HepG2 (cell line): Measurements from ENCODE around the gene TAF6. TPM values are rescaled to one million over a fixed set of nuclear protein-coding genes. Genes with fewer than 3 reads are reported as not detected.
A peak's percentile ranks its signal among the peaks of the same experiment; 100 is the strongest.

Experiments used
- ATAC-seq: fragments of 200-7000 bp; cut with Tn5 transposase; 3 replicates; pipeline ENCODE4 v1.9.1; 2020; ENCODE audit warnings: mild to moderate bottlenecking, moderate library complexity
- BruUV-seq: library from RNA; stranded (reverse); fragments of 400-500 nt; replicated peaks from 2 replicates; lab custom pipeline; 2021; lab: Mats Ljungman, UMichigan
- CTCF ChIA-PET: fragments of 300-600 bp; formaldehyde crosslinking; extraction: SDS; loops from one replicate; lab custom pipeline; 2021; ENCODE audit warnings: low total read pairs, inconsistent platforms, low intra/inter-chr PET ratio; lab: Yijun Ruan, JAX
- POLR2A ChIA-PET: fragments of 350-600 bp; sonication (Branson Sonifier 250); formaldehyde crosslinking; loops from one replicate; lab custom pipeline; 2020; ENCODE audit warnings: antibody characterized with exemption, inconsistent platforms; lab: Yijun Ruan, JAX
- DNase-seq: peaks from one replicate; pipeline ENCODE4 v3.0.0-alpha.2; 2015; ENCODE audit warnings: low spot score
- FAIRE-seq: peaks from 3 replicates; lab custom pipeline; 2011; peaks lifted over from hg19 to GRCh38; lab: Jason Lieb, UNC
- H2AFZ ChIP-seq: one replicate; pipeline ENCODE4 v1.6.1; 2011; ENCODE audit warnings: low read length, inconsistent platforms
- H3K27ac ChIP-seq: fragments of 300-600 bp; 3 replicates; pipeline ENCODE4 v1.8.0; 2011; ENCODE audit warnings: mixed run types, mild to moderate bottlenecking, mixed read lengths, low read length, inconsistent platforms; ENCODE audit not compliant: insufficient read depth; ENCODE audit errors: extremely low read length
- H3K27me3 ChIP-seq, 2 experiments: fragments of 200-600 bp in 1 of 2; 2 replicates in 1 of 2; 3 replicates in 1 of 2; pipeline versions ENCODE4 v1.6.0 to v1.8.0; 2011; ENCODE audit warnings: low read length in 2 of 2, mild to moderate bottlenecking in 2 of 2, moderate library complexity in 2 of 2, inconsistent platforms in 1 of 2; ENCODE audit not compliant: insufficient read depth in 2 of 2, control insufficient read depth in 1 of 2
- H3K36me3 ChIP-seq, 2 experiments: fragments of 200-600 bp in 1 of 2; replicated peaks in 1 of 2; 2 replicates in 1 of 2; 3 replicates in 1 of 2; pipeline versions ENCODE4 v1.5.1 to v1.8.0; 2011; ENCODE audit warnings: low read length in 2 of 2, inconsistent platforms in 1 of 2; ENCODE audit not compliant: insufficient read depth in 2 of 2, control insufficient read depth in 1 of 2
- H3K4me1 ChIP-seq: 2 replicates; pipeline ENCODE4 v1.5.1; 2012; ENCODE audit warnings: low read length, inconsistent platforms; ENCODE audit not compliant: insufficient read depth
- H3K4me2 ChIP-seq: 2 replicates; pipeline ENCODE4 v1.6.0; 2011; ENCODE audit warnings: low read depth, low read length, inconsistent platforms
- H3K4me3 ChIP-seq, 3 experiments: fragments of 200-600 bp in 1 of 3; sonication (generic), shearing (Covaris generic) in 1 of 3; replicated peaks in 1 of 3; 2 replicates each; pipeline ENCODE4 v1.5.1; 2011 to 2016; ENCODE audit warnings: low read length in 3 of 3, inconsistent platforms in 2 of 3, low read depth in 2 of 3, mild to moderate bottlenecking in 2 of 3, control low read depth in 1 of 3, mixed read lengths in 1 of 3; ENCODE audit not compliant: insufficient read depth in 1 of 3
- H3K79me2 ChIP-seq: one replicate; pipeline ENCODE4 v1.6.1; 2011; ENCODE audit warnings: low read length, inconsistent platforms; ENCODE audit not compliant: insufficient read depth
- H3K9ac ChIP-seq: 2 replicates; pipeline ENCODE4 v1.6.0; 2011; ENCODE audit warnings: mild to moderate bottlenecking, low read depth, low read length, inconsistent platforms; ENCODE audit not compliant: insufficient read depth
- H3K9me3 ChIP-seq: 2 replicates; pipeline ENCODE4 v1.5.1; 2012; ENCODE audit warnings: mild to moderate bottlenecking, low read length
- H4K20me1 ChIP-seq: 2 replicates; pipeline ENCODE4 v1.6.0; 2011; ENCODE audit warnings: inconsistent platforms, mild to moderate bottlenecking, low read length, moderate library complexity; ENCODE audit not compliant: insufficient read depth
- ARID4A ChIP-seq: sonication (generic); formaldehyde crosslinking; IDR thresholded peaks from 2 replicates; pipeline ENCODE4 v1.5.0; 2020; ENCODE audit warnings: mild to moderate bottlenecking, missing genetic modification reagents, borderline replicate concordance
- ATM ChIP-seq: fragments of 450-650 bp; IDR thresholded peaks from 2 replicates; pipeline ENCODE4 v1.7.1; 2017; ENCODE audit warnings: mild to moderate bottlenecking, borderline replicate concordance
- ISX ChIP-seq: sonication (generic); formaldehyde crosslinking; conservative IDR thresholded peaks from 2 replicates; pipeline ENCODE4 v1.5.0; 2020; ENCODE audit warnings: missing genetic modification reagents
- RBFOX2 ChIP-seq: fragments of 200-400 bp; formaldehyde crosslinking; IDR thresholded peaks from 2 replicates; pipeline ENCODE4 v1.6.1; 2017; ENCODE audit warnings: low read depth, mild to moderate bottlenecking, low read length
- ZBTB26 ChIP-seq: IDR thresholded peaks from 2 replicates; pipeline ENCODE4 v1.6.1; 2016; ENCODE audit warnings: missing compliant biosample characterization, missing genetic modification reagents, borderline replicate concordance
- ZMAT3 ChIP-seq: sonication (generic); formaldehyde crosslinking; conservative IDR thresholded peaks from 2 replicates; pipeline ENCODE4 v1.7.0; 2021; ENCODE audit warnings: missing genetic modification reagents
- WGBS: methylation state at CpG from one replicate; pipeline ENCODE4 v1.1.6; 2017; ENCODE audit warnings: low lambda C conversion rate; 5-methylcytosine and 5-hydroxymethylcytosine counted together
- in situ Hi-C: cut with HindIII; loops from 2 replicates; pipeline ENCODE4 v1.10.0; 2017; ENCODE audit warnings: low pct_unique_long_range_greater_than_20kb; ENCODE audit not compliant: extremely low pct_ligation_motif_present
- intact Hi-C: fragments of 100-400 bp; cut with micrococcal nuclease; formaldehyde crosslinking; loops from one replicate; pipeline ENCODE4 v1.10.0; 2022; ENCODE audit not compliant: unreplicated experiment
- polyA plus RNA-seq, 8 experiments: library from polyadenylated mRNA; depleted of rRNA in 3 of 8; stranded (reverse) in 7 of 8; unstranded in 1 of 8; fragments of >200 nt; fragmentation: Illumina TruSeq in 4 of 8; extraction: Trizol in 4 of 8; gene quantifications; 2 replicates each; pipeline versions ENCODE4 v1.2.1 to v1.2.3, GENCODE V29; 2011 to 2016; ENCODE audit warnings: low read depth in 4 of 8, missing spikeins in 1 of 8, mixed read lengths in 1 of 8; ENCODE audit not compliant: insufficient read depth in 1 of 8
- total RNA-seq, 5 experiments: library from RNA; depleted of rRNA; stranded (reverse); fragments of >200 nt; fragmentation: Illumina TruSeq; extraction: Trizol; gene quantifications; 2 replicates each; pipeline ENCODE4 v1.2.3, GENCODE V29; 2016; ENCODE audit warnings: low read depth in 1 of 5

TAF6 gene
- total and polyA plus RNA-seq, 2 of the 13 experiments (the other 11 are each of a cell fraction or from before 2014, with no cell fraction given) = 12.9 to 18.8 TPM

GRCh38 chr7:100093498-100093897 is 25.7 kb downstream of the TAF6 start:
- in situ Hi-C loops = no loop called here
- Histone ChIP-seq H3K27me3 (no peaks in the 10 kb centered on the region; a peak in 1 of 5 replicates), H3K9me3 (no peaks in the 10 kb centered on the region), H3K4me3 (no peak overlapping the region), H3K36me3 (peaks cover 51 to 80% of the 10 kb centered on the region in 2 experiments), H2AFZ (no peak overlapping the region), H3K27ac (peak overlapping the region; percentile 26), H3K79me2 (peaks cover 12% of the 10 kb centered on the region), H4K20me1 (no peaks in the 10 kb centered on the region), H3K4me1 (peaks cover 31% of the 10 kb centered on the region), H3K4me2 (no peak overlapping the region), H3K9ac (no peak overlapping the region)
- ATAC-seq (no peak), FAIRE-seq (no peak), DNase-seq (no peak)
- POLR2A ChIA-PET = interaction anchor here (4.3 kb wide), 1 partner anchor 8 kb away, joined by 33 read pairs; the partner anchor contains the start of genes AP4M1 and MCM7
- BruUV-seq = no TSS peak
- 96% methylated on average over 9 of the region's 13 CpGs for WGBS
- intact Hi-C loops = no loop called here
- TF ChIP-seq ARID4A (peak; percentile 27; the same call in 1 of the 2 replicates), ISX (no peak), ZMAT3 (CRISPR knock-in tag) (no peak), ATM (no peak), RBFOX2 (peak; percentile 16; the same call in 1 of the 2 replicates), ZBTB26 (no peak)
- TF ChIP-seq, all 625 proteins: peak for 2
- CTCF ChIA-PET = no interaction called here
